GM23338 (cell line): Measurements from ENCODE around the gene ADGRF3. TPM values are rescaled to one million over a fixed set of nuclear protein-coding genes. Genes with fewer than 3 reads are reported as not detected.

ENCODE experiments used
- ATAC-seq: fragments of 200-7000 bp; cut with Tn5 transposase; 3 replicates; pipeline ENCODE4 v1.9.1; 2020
- DNase-seq: peaks from one replicate; pipeline ENCODE4 v3.0.0-alpha.2; 2015; ENCODE audit warnings: low spot score
- H2AFZ ChIP-seq: fragments of 200-600 bp; sonication (generic); 2 replicates; pipeline ENCODE4 v1.8.0; 2016; ENCODE audit warnings: antibody characterized with exemption, mild to moderate bottlenecking, moderate library complexity
- H3F3A ChIP-seq: fragments of 200-600 bp; sonication (generic); replicated peaks from 2 replicates; pipeline ENCODE4 v1.8.0; 2017; ENCODE audit warnings: antibody characterized with exemption, mixed run types, low read depth
- H3K27ac ChIP-seq: fragments of 200-600 bp; sonication (generic); 2 replicates; pipeline ENCODE4 v1.6.1; 2016; ENCODE audit warnings: low read depth
- H3K27me3 ChIP-seq: fragments of 200-600 bp; sonication (generic); 2 replicates; pipeline ENCODE4 v1.8.0; 2016; ENCODE audit warnings: mild to moderate bottlenecking, mixed run types, moderate library complexity; ENCODE audit not compliant: insufficient read depth
- H3K36me3 ChIP-seq: fragments of 200-600 bp; sonication (generic); 2 replicates; pipeline ENCODE4 v1.8.0; 2016; ENCODE audit warnings: mild to moderate bottlenecking; ENCODE audit not compliant: insufficient read depth
- H3K4me1 ChIP-seq: fragments of 200-600 bp; sonication (generic); 2 replicates; pipeline ENCODE4 v1.8.0; 2016; ENCODE audit warnings: mild to moderate bottlenecking, moderate library complexity; ENCODE audit not compliant: insufficient read depth
- H3K4me2 ChIP-seq: fragments of 200-600 bp; sonication (generic); 2 replicates; pipeline ENCODE4 v1.7.1; 2017; ENCODE audit warnings: mixed run types
- H3K4me3 ChIP-seq: fragments of 200-600 bp; sonication (generic); 2 replicates; pipeline ENCODE4 v1.6.1; 2016; ENCODE audit warnings: mixed run types
- H3K79me2 ChIP-seq: fragments of 200-600 bp; sonication (generic); replicated peaks from 2 replicates; pipeline ENCODE4 v1.8.0; 2017; ENCODE audit warnings: mild to moderate bottlenecking; ENCODE audit not compliant: insufficient read depth
- H3K9me2 ChIP-seq: fragments of 200-600 bp; sonication (generic); 2 replicates; pipeline ENCODE4 v1.8.0; 2017; ENCODE audit not compliant: insufficient read depth
- H4K20me1 ChIP-seq: fragments of 200-600 bp; sonication (generic); replicated peaks from 2 replicates; pipeline ENCODE4 v1.8.0; 2017; ENCODE audit warnings: mild to moderate bottlenecking; ENCODE audit not compliant: insufficient read depth
- H3K27ac Mint-ChIP-seq: 2 replicates; pipeline ENCODE4 v1.8.0; 2020; ENCODE audit warnings: inconsistent platforms, mild to moderate bottlenecking, moderate library complexity, mixed read lengths
- H3K27me3 Mint-ChIP-seq: 3 replicates; pipeline ENCODE4 v1.8.0; 2022; ENCODE audit warnings: low read depth, mild to moderate bottlenecking, moderate library complexity, mixed read lengths, inconsistent platforms; ENCODE audit not compliant: insufficient read depth, poor library complexity
- H3K36me3 Mint-ChIP-seq: 3 replicates; pipeline ENCODE4 v1.8.0; 2021; ENCODE audit warnings: low read depth, mild to moderate bottlenecking, inconsistent platforms, moderate library complexity, mixed read lengths
- H3K4me1 Mint-ChIP-seq: 3 replicates; pipeline ENCODE4 v1.8.0; 2020; ENCODE audit warnings: mild to moderate bottlenecking, inconsistent platforms, mixed read lengths
- H3K4me3 Mint-ChIP-seq: 3 replicates; pipeline ENCODE4 v1.8.0; 2021; ENCODE audit warnings: moderate library complexity, mild to moderate bottlenecking, inconsistent platforms, mixed read lengths
- H3K9me3 Mint-ChIP-seq: 3 replicates; pipeline ENCODE4 v1.8.0; 2020; ENCODE audit warnings: moderate library complexity, mild to moderate bottlenecking, inconsistent platforms, mixed read lengths
- CTCF ChIP-seq, 2 experiments: fragments of 200-600 bp in 1 of 2; sonication (generic) in 1 of 2; conservative IDR thresholded peaks; 2 replicates each; pipeline versions ENCODE4 v1.5.1 to v1.6.1; 2016 to 2017; ENCODE audit warnings: antibody characterized with exemption in 2 of 2, low read depth in 2 of 2, mild to moderate bottlenecking in 2 of 2, moderate library complexity in 1 of 2
- ETS1 ChIP-seq: IDR thresholded peaks from 2 replicates; pipeline ENCODE4 v1.6.1; 2016; ENCODE audit warnings: antibody characterized with exemption
- EZH2 ChIP-seq: fragments of 200-600 bp; sonication (generic); IDR thresholded peaks from one replicate; pipeline ENCODE4 v1.8.0; 2017; ENCODE audit warnings: antibody characterized with exemption, mild to moderate bottlenecking, low read depth; ENCODE audit not compliant: unreplicated experiment
- JUNB ChIP-seq: IDR thresholded peaks from one replicate; pipeline ENCODE4 v1.6.1; 2016; ENCODE audit warnings: antibody characterized with exemption; ENCODE audit not compliant: unreplicated experiment
- REST ChIP-seq: IDR thresholded peaks from one replicate; pipeline ENCODE4 v1.6.1; 2018; ENCODE audit warnings: antibody characterized with exemption; ENCODE audit not compliant: unreplicated experiment
- STAT1 ChIP-seq: IDR thresholded peaks from one replicate; pipeline ENCODE4 v1.6.1; 2016; ENCODE audit warnings: antibody characterized with exemption; ENCODE audit not compliant: unreplicated experiment
- ZNF114 ChIP-seq: fragments of 250-450 bp; sonication (Bioruptor Pico); IDR thresholded peaks from 2 replicates; pipeline ENCODE4 v1.5.0; 2020; ENCODE audit warnings: mild to moderate bottlenecking, moderate library complexity
- polyA plus RNA-seq: library from polyadenylated mRNA; unstranded; fragments of >200 nt; fragmentation: Nextera tagmentation; extraction: Ambion mirVana; gene quantifications from 2 replicates; pipeline ENCODE4 v1.2.1, GENCODE V29; 2016
- total RNA-seq: library from RNA; depleted of rRNA; stranded (reverse); fragments of >200 nt; shearing (Covaris generic); gene quantifications from 2 replicates; pipeline ENCODE4 v1.2.3, GENCODE V29; 2014

The ADGRF3 gene
- total and polyA plus RNA-seq, 2 experiments from 2014 or later, result 0.38 to 0.39 TPM

GRCh38 chr2:26387189-26387588 is 40.6 kb upstream of the ADGRF3 start:
- no peak for TF ChIP-seq ETS1
- TF ChIP-seq ZNF114 (CRISPR knock-in tag), result no peak
- no peak for TF ChIP-seq EZH2
- TF ChIP-seq STAT1, result no peak
- TF ChIP-seq REST, result no peak
- peak overlapping the region; percentile 56; the same call in 1 of the 2 replicates for H3K27ac ChIP-seq
- DNase-seq (no peak), ATAC-seq (no peak)
- H3F3A ChIP-seq, result no peaks in the 10 kb centered on the region
- no peak overlapping the region for H3K4me3 ChIP-seq
- H3K4me1 ChIP-seq, result no peaks in the 10 kb centered on the region
- Mint-ChIP-seq H3K27me3 (no peaks in the 10 kb centered on the region), H3K4me3 (no peak overlapping the region), H3K9me3 (no peaks in the 10 kb centered on the region), H3K36me3 (peaks cover 6% of the 10 kb centered on the region; the same call in 2 of the 3 replicates), H3K27ac (no peak overlapping the region), H3K4me1 (no peaks in the 10 kb centered on the region)
- no peaks in the 10 kb centered on the region for H3K9me2 ChIP-seq
- no peaks in the 10 kb centered on the region for H3K27me3 ChIP-seq
- H3K4me2 ChIP-seq, result no peak overlapping the region
- H4K20me1 ChIP-seq, result 0 out of 2 replicates have a peak, but pooled peaks cover under 1% of the 10 kb centered on the region
- H3K36me3 ChIP-seq, result peaks cover 24% of the 10 kb centered on the region; the same call in 1 of the 2 replicates
- H3K79me2 ChIP-seq, result no peaks in the 10 kb centered on the region
- no peak overlapping the region for H2AFZ ChIP-seq

- Histone ChIP-seq H2AFZ (no peak overlapping the region), H3K4me1 (no peaks in the 10 kb centered on the region), H3K9me2 (no peaks in the 10 kb centered on the region), H3K27me3 (no peaks in the 10 kb centered on the region), H3K27ac (no peak overlapping the region), H3K36me3 (peaks cover 20% of the 10 kb centered on the region; the same call in 1 of the 2 replicates), H4K20me1 (peaks cover 11% of the 10 kb centered on the region; the same call in 1 of the 2 replicates), H3K79me2 (no peaks in the 10 kb centered on the region; the same call in 1 of the 2 replicates), H3K4me2 (no peak overlapping the region), H3F3A (no peaks in the 10 kb centered on the region), H3K4me3 (no peak overlapping the region)
- Mint-ChIP-seq H3K27me3 (no peaks in the 10 kb centered on the region), H3K27ac (no peak overlapping the region), H3K4me1 (no peaks in the 10 kb centered on the region), H3K9me3 (no peaks in the 10 kb centered on the region), H3K4me3 (no peak overlapping the region), H3K36me3 (peaks cover under 1% of the 10 kb centered on the region; the same call in 1 of the 3 replicates)
- TF ChIP-seq REST (no peak), CTCF (conservative IDR thresholded peaks at IDR 0.05; ENCODE audit: low read depth in 2 of 2) (no peak), ZNF114 (CRISPR knock-in tag) (no peak), ETS1 (no peak), JUNB (no peak)
- DNase-seq (no peak), ATAC-seq (no peak)
These were observed 38.0 kb upstream of the ADGRF3 start for GRCh38 chr2:26384597-26384996.
